Endometrium (tissue), 2 donors: Measurements from ENCODE around the gene MAN2B2.

Experiments
- FAIRE-seq: peaks from 2 replicates; lab custom pipeline; 2012; peaks lifted over from hg19 to GRCh38; lab: Jason Lieb, UNC
- donor health status: control.
- donor health status: control.

The MAN2B2 gene

GRCh38 chr4:6568148-6568547 is 6.8 kb upstream of the MAN2B2 start:
- no peak for FAIRE-seq

GRCh38 chr4:6568689-6569332 is 6.2 kb upstream of the MAN2B2 start:
- no peak for FAIRE-seq

GRCh38 chr4:6571608-6572007 is 3.4 kb upstream of the MAN2B2 start:
- no peak for FAIRE-seq

- no peak for FAIRE-seq
Observed at GRCh38 chr4:6573551-6573950, 1.4 kb upstream of the MAN2B2 start.

- FAIRE-seq: no peak
Observed at GRCh38 chr4:6573986-6574746, 823 bp upstream of the MAN2B2 start.

GRCh38 chr4:6575503-6576240 is 683 bp downstream of the MAN2B2 start:
- FAIRE-seq: no peak

- FAIRE-seq: no peak
Observed at GRCh38 chr4:6576512-6576911, 1.5 kb downstream of the MAN2B2 start.

- FAIRE-seq: no peak
Observed at GRCh38 chr4:6576932-6577331, 1.9 kb downstream of the MAN2B2 start.

- no peak for FAIRE-seq
Observed at GRCh38 chr4:6577409-6577808, 2.4 kb downstream of the MAN2B2 start.

- no peak for FAIRE-seq
Observed at GRCh38 chr4:6578221-6578620, 3.2 kb downstream of the MAN2B2 start.

- no peak for FAIRE-seq
Observed at GRCh38 chr4:6580353-6580752, 5.4 kb downstream of the MAN2B2 start.

- FAIRE-seq: no peak
Observed at GRCh38 chr4:6581566-6582121, 6.7 kb downstream of the MAN2B2 start.

- FAIRE-seq: no peak
Observed at GRCh38 chr4:6582889-6583490, 8.0 kb downstream of the MAN2B2 start.

GRCh38 chr4:6584865-6585264 is 9.9 kb downstream of the MAN2B2 start:
- no peak for FAIRE-seq

- no peak for FAIRE-seq
Observed at GRCh38 chr4:6586715-6587325, 11.8 kb downstream of the MAN2B2 start.

- no peak for FAIRE-seq
Observed at GRCh38 chr4:6589444-6589843, 14.5 kb downstream of the MAN2B2 start.

- FAIRE-seq: no peak
Observed at GRCh38 chr4:6591313-6591712, 16.3 kb downstream of the MAN2B2 start.

- no peak for FAIRE-seq
Observed at GRCh38 chr4:6591781-6592180, 16.8 kb downstream of the MAN2B2 start.

- no peak for FAIRE-seq
Observed at GRCh38 chr4:6592804-6593563, 18.0 kb downstream of the MAN2B2 start.

GRCh38 chr4:6594341-6594740 is 19.4 kb downstream of the MAN2B2 start:
- no peak for FAIRE-seq

GRCh38 chr4:6594826-6595355 is 19.9 kb downstream of the MAN2B2 start:
- FAIRE-seq: no peak
